SK-N-SH treated with all-trans-retinoic acid at 6 μM for 48 hours (cell line): Measurements from ENCODE around the gene DCDC1.

ENCODE experiments used
- ATAC-seq: fragments of 200-7000 bp; cut with Tn5 transposase; 3 replicates; pipeline ENCODE4 v1.9.1; 2020; ENCODE audit warnings: mild to moderate bottlenecking, moderate library complexity
- ARNTL ChIP-seq: fragments of 450-650 bp; formaldehyde crosslinking; IDR thresholded peaks from 2 replicates; pipeline ENCODE4 v1.5.0; 2020; ENCODE audit warnings: low read depth, mild to moderate bottlenecking, moderate library complexity, borderline replicate concordance
- BACH2 ChIP-seq: fragments of 250-450 bp; sonication (Bioruptor Pico); IDR thresholded peaks from 2 replicates; pipeline ENCODE4 v1.9.0; 2021; ENCODE audit warnings: mild to moderate bottlenecking, borderline replicate concordance
- CREB5 ChIP-seq: fragments of 250-450 bp; sonication (Bioruptor Pico); IDR thresholded peaks from 2 replicates; pipeline ENCODE4 v1.5.1; 2020; ENCODE audit warnings: low read depth, mild to moderate bottlenecking, moderate library complexity
- CSDC2 ChIP-seq: fragments of 250-450 bp; sonication (Bioruptor Pico); IDR thresholded peaks from 2 replicates; pipeline ENCODE4 v1.5.0; 2020; ENCODE audit warnings: mild to moderate bottlenecking, moderate library complexity
- CSRNP3 ChIP-seq: fragments of 250-450 bp; sonication (Bioruptor Pico); IDR thresholded peaks from 2 replicates; pipeline ENCODE4 v1.5.1; 2021; ENCODE audit warnings: mild to moderate bottlenecking, moderate library complexity
- ESRRG ChIP-seq: fragments of 250-450 bp; sonication (Bioruptor Pico); IDR thresholded peaks from 2 replicates; pipeline ENCODE4 v1.6.1; 2021; ENCODE audit warnings: mild to moderate bottlenecking
- GLIS3 ChIP-seq: fragments of 250-450 bp; sonication (Bioruptor Pico); IDR thresholded peaks from 2 replicates; pipeline ENCODE4 v1.5.0; 2020; ENCODE audit warnings: mild to moderate bottlenecking, moderate library complexity
- ISL1 ChIP-seq: fragments of 250-450 bp; sonication (Bioruptor Pico); IDR thresholded peaks from 2 replicates; pipeline ENCODE4 v2.1.2; 2022; ENCODE audit warnings: mild to moderate bottlenecking, moderate library complexity
- PATZ1 ChIP-seq: fragments of 250-450 bp; sonication (Bioruptor Pico); IDR thresholded peaks from 2 replicates; pipeline ENCODE4 v1.8.0; 2020; ENCODE audit warnings: mild to moderate bottlenecking, moderate library complexity, borderline replicate concordance
- POU6F1 ChIP-seq: fragments of 250-450 bp; sonication (Bioruptor Pico); IDR thresholded peaks from 2 replicates; pipeline ENCODE4 v1.8.0; 2021; ENCODE audit warnings: low read depth, mild to moderate bottlenecking, moderate library complexity, borderline replicate concordance
- PPARA ChIP-seq: fragments of 250-450 bp; sonication (Bioruptor Pico); IDR thresholded peaks from 2 replicates; pipeline ENCODE4 v1.5.0; 2020; ENCODE audit warnings: mild to moderate bottlenecking, borderline replicate concordance
- RARB ChIP-seq: fragments of 250-450 bp; sonication (Bioruptor Pico); IDR thresholded peaks from 2 replicates; pipeline ENCODE4 v1.8.0; 2021; ENCODE audit warnings: mild to moderate bottlenecking, moderate library complexity
- SNAI2 ChIP-seq: fragments of 250-450 bp; sonication (Bioruptor Pico); IDR thresholded peaks from 2 replicates; pipeline ENCODE4 v1.5.0; 2020; ENCODE audit warnings: mild to moderate bottlenecking, moderate library complexity
- TOX ChIP-seq: fragments of 250-450 bp; sonication (Bioruptor Pico); IDR thresholded peaks from 2 replicates; pipeline ENCODE4 v1.8.0; 2021; ENCODE audit warnings: mild to moderate bottlenecking, moderate library complexity, borderline replicate concordance
- TSHZ2 ChIP-seq: fragments of 250-450 bp; sonication (Bioruptor Pico); IDR thresholded peaks from 2 replicates; pipeline ENCODE4 v1.5.0; 2020; ENCODE audit warnings: mild to moderate bottlenecking, moderate library complexity
- ZC3H10 ChIP-seq: fragments of 250-450 bp; sonication (Bioruptor Pico); IDR thresholded peaks from 2 replicates; pipeline ENCODE4 v1.5.1; 2021; ENCODE audit warnings: mild to moderate bottlenecking, moderate library complexity
- ZFP3 ChIP-seq: fragments of 250-450 bp; sonication (Bioruptor Pico); IDR thresholded peaks from 2 replicates; pipeline ENCODE4 v1.5.0; 2020; ENCODE audit warnings: mild to moderate bottlenecking, moderate library complexity
- ZFP30 ChIP-seq: fragments of 450-650 bp; formaldehyde crosslinking; IDR thresholded peaks from 2 replicates; pipeline ENCODE4 v1.5.0; 2022; ENCODE audit warnings: mild to moderate bottlenecking, moderate library complexity
- ZNF565 ChIP-seq: fragments of 450-650 bp; formaldehyde crosslinking; conservative IDR thresholded peaks from 2 replicates; pipeline ENCODE4 v1.5.0; 2020; ENCODE audit warnings: low read depth, mild to moderate bottlenecking, moderate library complexity
- ZNF70 ChIP-seq: fragments of 450-650 bp; formaldehyde crosslinking; IDR thresholded peaks from 2 replicates; pipeline ENCODE4 v1.5.0; 2020; ENCODE audit warnings: mild to moderate bottlenecking, moderate library complexity
- ZNF8 ChIP-seq: fragments of 450-650 bp; formaldehyde crosslinking; IDR thresholded peaks from 2 replicates; pipeline ENCODE4 v1.5.0; 2020; ENCODE audit warnings: mild to moderate bottlenecking, moderate library complexity

Gene DCDC1

GRCh38 chr11:31096191-31096805 lies 273.2 kb downstream of the DCDC1 start:
- no peak for ATAC-seq
- TF ChIP-seq SNAI2 (CRISPR knock-in tag) (no peak), TSHZ2 (CRISPR knock-in tag) (no peak), POU6F1 (CRISPR knock-in tag) (no peak), CSDC2 (CRISPR knock-in tag) (no peak), PATZ1 (CRISPR knock-in tag) (no peak), ZNF565 (CRISPR knock-in tag) (no peak), ZFP30 (CRISPR knock-in tag) (no peak), CSRNP3 (CRISPR knock-in tag) (no peak), ARNTL (CRISPR knock-in tag) (no peak), TOX (CRISPR knock-in tag) (no peak), ZC3H10 (CRISPR knock-in tag) (no peak), ESRRG (no peak), BACH2 (CRISPR knock-in tag) (no peak), ZNF8 (CRISPR knock-in tag) (no peak), GLIS3 (CRISPR knock-in tag) (no peak), ZNF70 (CRISPR knock-in tag) (no peak), RARB (no peak), PPARA (CRISPR knock-in tag) (no peak), ISL1 (CRISPR knock-in tag) (no peak)

GRCh38 chr11:31092638-31093037 lies 276.9 kb downstream of the DCDC1 start:
- TF ChIP-seq ESRRG = no peak
- no peak for TF ChIP-seq TSHZ2 (CRISPR knock-in tag)
- TF ChIP-seq, all 23 proteins: peak for 0
- no peak for ATAC-seq

- no peak for ATAC-seq
- TF ChIP-seq ZFP3 (CRISPR knock-in tag) (no peak), ISL1 (CRISPR knock-in tag) (no peak), CSDC2 (CRISPR knock-in tag) (no peak), ARNTL (CRISPR knock-in tag) (no peak), ZFP30 (CRISPR knock-in tag) (no peak), CSRNP3 (CRISPR knock-in tag) (no peak), SNAI2 (CRISPR knock-in tag) (no peak), PATZ1 (CRISPR knock-in tag) (no peak), ZNF8 (CRISPR knock-in tag) (no peak), ESRRG (no peak), CREB5 (CRISPR knock-in tag) (no peak), BACH2 (CRISPR knock-in tag) (no peak)
Observed at GRCh38 chr11:31089117-31089516, 280.4 kb downstream of the DCDC1 start.
